Omental fat pad (tissue), 4 donors: ENCODE results near the gene ATRIP. TPM values are rescaled to one million over a fixed set of nuclear protein-coding genes. Genes with fewer than 3 reads are reported as not detected.

Experiments used
- ATAC-seq: fragments of 150-250 bp; one replicate; pipeline ENCODE4 v1.9.1; 2016; ENCODE audit warnings: mild to moderate bottlenecking, moderate library complexity; ENCODE audit not compliant: low FRiP score
- DNase-seq: peaks from one replicate; pipeline ENCODE4 v3.0.0-alpha.2; 2019; ENCODE audit warnings: low spot score
- CTCF ChIP-seq, 3 donors: fragments of 450-650 bp; IDR thresholded peaks; one replicate each; pipeline ENCODE4 v1.5.1; 2016 to 2017; ENCODE audit warnings: antibody characterized with exemption in 3 of 3, mild to moderate bottlenecking in 3 of 3, moderate library complexity in 2 of 3
- total RNA-seq, 4 donors: library from RNA; depleted of rRNA; stranded (reverse); fragments of >200 nt; gene quantifications; one replicate each; pipeline ENCODE4 v1.1.0, GENCODE V29; 2016

ATRIP gene
- total RNA-seq, 4 donors from 2014 or later = 4.0 to 6.5 (median 5.5) TPM

DNA sequence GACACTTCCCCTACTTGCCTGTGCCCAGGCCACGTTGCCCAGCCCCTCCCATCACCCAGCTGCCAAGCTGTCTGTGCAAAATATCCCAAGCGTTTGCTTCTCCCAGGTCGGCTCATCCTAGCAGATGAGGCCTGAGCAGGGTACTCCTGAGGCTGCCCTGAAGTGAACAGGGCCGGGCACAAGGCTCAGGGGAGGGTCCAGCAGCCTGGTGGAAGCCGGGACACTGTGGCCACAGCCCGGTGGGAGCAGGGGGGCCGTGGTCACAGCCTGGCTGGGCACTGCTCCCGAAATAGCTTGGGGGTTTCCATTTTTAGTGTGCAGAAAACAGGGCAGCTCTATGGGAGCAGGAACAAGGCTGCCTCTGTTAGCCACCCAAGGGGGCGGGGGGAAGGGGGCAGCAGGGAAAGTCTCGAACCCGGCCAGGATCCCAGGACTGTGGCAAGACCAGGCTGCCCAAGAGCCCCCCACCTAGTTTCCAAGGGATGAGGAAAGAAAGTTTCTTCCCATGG, 20.1 kb upstream of the ATRIP start:
- no peak for TF ChIP-seq CTCF (IDR thresholded peaks at IDR 0.05)
- ATAC-seq (no peak), DNase-seq (no peak)

DNA sequence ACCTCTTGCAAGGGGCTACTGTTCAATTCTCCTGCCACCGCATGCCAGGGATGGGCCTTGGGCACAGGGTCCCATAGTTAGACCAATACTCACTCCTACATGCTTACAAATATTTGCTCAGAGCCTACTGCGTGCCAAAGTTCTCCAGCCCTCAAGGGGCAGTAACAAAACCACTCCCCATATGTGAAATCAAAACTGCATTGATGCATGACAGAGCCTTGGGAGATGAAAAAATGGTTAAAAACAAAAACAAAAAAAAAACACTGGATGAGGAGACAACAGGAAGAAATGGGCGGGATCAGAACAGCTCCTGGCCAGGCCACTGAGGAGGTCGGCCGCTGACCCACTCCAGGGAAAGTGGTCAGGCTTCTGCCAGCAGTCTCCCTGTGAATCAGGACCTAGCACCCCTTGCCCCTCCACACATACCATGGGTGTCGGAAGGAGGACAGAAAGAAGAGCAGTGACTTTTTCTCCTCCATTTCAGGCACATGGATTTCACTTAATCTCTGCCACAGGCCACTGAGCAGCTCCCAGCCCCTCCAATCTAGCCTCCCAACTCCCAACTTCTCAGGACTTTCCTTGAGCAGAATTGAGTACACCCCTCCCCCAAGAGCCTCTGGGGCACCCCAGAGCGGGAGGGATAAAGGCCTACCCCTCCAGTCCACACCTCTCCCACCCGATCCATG, 19.4 kb upstream of the ATRIP start:
- no peak for TF ChIP-seq CTCF (IDR thresholded peaks at IDR 0.05)
- ATAC-seq (no peak), DNase-seq (no peak)

DNA sequence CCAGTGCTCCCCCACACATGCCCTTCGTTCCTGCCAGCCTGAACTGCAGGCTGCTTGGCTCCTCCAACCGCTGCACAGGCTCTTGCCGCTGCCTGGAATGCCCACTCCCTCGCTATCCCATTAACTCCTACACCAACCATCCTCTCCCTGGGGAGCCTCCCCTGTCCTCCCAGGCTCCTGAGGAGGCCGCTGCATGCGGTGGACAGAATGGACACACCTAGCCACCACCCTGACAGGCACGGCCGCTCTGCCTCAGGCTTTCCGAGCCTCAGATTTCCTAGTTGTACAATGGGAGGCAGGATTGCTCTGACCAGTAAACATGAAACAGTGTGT, 18.9 kb upstream of the ATRIP start:
- no peak for DNase-seq
- no peak for ATAC-seq
- no peak for TF ChIP-seq CTCF (IDR thresholded peaks at IDR 0.05)

DNA sequence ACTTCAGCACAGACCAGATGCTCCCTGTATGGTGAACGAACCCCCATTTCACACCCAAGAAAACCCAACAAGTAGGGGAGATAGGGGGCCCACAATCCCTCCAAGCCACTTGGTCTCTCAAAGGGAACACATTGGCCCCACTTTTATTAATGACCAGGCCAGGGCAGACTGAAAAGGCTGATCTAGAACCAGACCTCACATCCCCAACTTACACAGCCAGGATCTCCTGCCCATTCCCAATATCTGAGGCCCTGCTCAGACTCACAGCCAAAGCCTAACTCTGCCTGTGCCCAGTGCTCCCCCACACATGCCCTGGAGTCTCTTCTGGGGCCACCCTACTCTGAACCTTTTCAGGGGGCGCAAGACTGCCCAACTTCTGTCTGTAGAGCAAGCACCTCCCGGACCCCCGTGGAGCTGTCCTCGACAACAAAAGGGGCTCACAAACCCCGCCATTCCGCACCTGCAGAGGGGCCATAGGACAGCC, 18.4 kb upstream of the ATRIP start:
- TF ChIP-seq CTCF (IDR thresholded peaks at IDR 0.05) = no peak
- ATAC-seq (no peak), DNase-seq (no peak)

DNA sequence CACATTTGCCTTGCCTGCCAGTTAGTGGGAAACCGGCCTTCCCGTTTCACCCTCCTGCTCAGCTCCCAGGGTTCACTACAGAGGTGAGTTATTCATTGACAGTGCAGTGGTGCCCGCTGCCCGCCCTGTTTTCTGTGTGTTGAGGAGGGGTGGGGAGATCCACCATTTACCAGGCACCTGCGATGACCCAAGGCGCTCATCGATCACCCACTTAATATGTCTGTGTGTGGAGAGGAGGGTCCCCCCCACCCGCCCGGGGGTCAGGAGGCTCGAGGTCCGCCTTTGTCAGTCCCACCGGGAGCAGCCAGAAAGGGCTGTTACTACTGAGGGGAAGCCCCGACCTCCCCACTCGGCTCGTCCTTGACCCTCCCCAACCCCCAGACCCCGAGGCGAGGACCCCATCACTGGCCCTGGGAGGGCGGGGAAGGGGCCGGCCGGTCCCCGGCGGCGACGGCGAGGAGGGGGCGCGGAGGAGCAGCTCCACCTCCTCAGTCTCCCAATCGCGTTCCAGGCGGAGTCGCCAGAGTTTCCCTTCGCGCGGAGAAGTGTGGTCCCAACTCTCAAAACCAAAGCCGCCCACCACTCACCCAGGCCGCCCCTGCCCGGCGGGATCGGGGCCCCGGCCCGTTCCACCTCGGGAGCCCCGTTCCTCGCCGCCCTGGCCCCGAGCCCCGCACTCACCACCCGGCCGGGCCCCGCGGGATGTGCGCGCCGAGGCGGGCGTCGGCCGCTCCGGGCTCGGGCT, 17.8 kb upstream of the ATRIP start:
- DNase-seq (no peak), ATAC-seq (no peak)
- no peak for TF ChIP-seq CTCF (IDR thresholded peaks at IDR 0.05)

GRCh38 chr3:48429317-48429959, 17.1 kb upstream of the ATRIP start:
- ATAC-seq (peak; percentile 10), DNase-seq (no peak)
- TF ChIP-seq CTCF (IDR thresholded peaks at IDR 0.05) = no peak
